Measurements from ENCODE around the gene PLEKHJ1.

GRCh38 chr19:2226051-2226839 lies 9.9 kb downstream of the PLEKHJ1 start:
- TF ChIP-seq, protein P1, sequence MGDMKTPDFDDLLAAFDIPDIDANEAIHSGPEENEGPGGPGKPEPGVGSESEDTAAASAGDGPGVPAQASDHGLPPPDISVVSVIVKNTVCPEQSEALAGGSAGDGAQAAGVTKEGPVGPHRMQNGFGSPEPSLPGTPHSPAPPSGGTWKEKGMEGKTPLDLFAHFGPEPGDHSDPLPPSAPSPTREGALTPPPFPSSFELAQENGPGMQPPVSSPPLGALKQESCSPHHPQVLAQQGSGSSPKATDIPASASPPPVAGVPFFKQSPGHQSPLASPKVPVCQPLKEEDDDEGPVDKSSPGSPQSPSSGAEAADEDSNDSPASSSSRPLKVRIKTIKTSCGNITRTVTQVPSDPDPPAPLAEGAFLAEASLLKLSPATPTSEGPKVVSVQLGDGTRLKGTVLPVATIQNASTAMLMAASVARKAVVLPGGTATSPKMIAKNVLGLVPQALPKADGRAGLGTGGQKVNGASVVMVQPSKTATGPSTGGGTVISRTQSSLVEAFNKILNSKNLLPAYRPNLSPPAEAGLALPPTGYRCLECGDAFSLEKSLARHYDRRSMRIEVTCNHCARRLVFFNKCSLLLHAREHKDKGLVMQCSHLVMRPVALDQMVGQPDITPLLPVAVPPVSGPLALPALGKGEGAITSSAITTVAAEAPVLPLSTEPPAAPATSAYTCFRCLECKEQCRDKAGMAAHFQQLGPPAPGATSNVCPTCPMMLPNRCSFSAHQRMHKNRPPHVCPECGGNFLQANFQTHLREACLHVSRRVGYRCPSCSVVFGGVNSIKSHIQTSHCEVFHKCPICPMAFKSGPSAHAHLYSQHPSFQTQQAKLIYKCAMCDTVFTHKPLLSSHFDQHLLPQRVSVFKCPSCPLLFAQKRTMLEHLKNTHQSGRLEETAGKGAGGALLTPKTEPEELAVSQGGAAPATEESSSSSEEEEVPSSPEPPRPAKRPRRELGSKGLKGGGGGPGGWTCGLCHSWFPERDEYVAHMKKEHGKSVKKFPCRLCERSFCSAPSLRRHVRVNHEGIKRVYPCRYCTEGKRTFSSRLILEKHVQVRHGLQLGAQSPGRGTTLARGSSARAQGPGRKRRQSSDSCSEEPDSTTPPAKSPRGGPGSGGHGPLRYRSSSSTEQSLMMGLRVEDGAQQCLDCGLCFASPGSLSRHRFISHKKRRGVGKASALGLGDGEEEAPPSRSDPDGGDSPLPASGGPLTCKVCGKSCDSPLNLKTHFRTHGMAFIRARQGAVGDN (CRISPR knock-in tag; IDR thresholded peaks at IDR 0.05), result no peak
- TF ChIP-seq KDM5B (CRISPR knock-in tag; IDR thresholded peaks at IDR 0.05; ENCODE audit: borderline replicate concordance) (no peak), ZNF253 (CRISPR knock-in tag; IDR thresholded peaks at IDR 0.05; ENCODE audit: borderline replicate concordance) (no peak), CTCF (CRISPR knock-in tag; IDR thresholded peaks at IDR 0.05) (no peak), ZNF367 (CRISPR knock-in tag; IDR thresholded peaks at IDR 0.05; ENCODE audit: borderline replicate concordance) (no peak), TAF1 (CRISPR knock-in tag; IDR thresholded peaks at IDR 0.05) (no peak), HMG20B (CRISPR knock-in tag; conservative IDR thresholded peaks at IDR 0.05) (no peak), FOXJ3 (CRISPR knock-in tag; IDR thresholded peaks at IDR 0.05; ENCODE audit: borderline replicate concordance) (no peak), ZBTB8A (CRISPR knock-in tag; IDR thresholded peaks at IDR 0.05; ENCODE audit: borderline replicate concordance, low read depth) (no peak), GTF2F1 (IDR thresholded peaks at IDR 0.05; ENCODE audit: low read length) (no peak), YY1 (IDR thresholded peaks at IDR 0.05; ENCODE audit: insufficient read depth, insufficient replicate concordance, low read depth, low read length) (no peak)
